Activated CD4-positive, alpha-beta T cell treated with anti-CD3 and anti-CD28 coated beads, Interleukin-2, amount 50 U/mL, for 4 hours (primary cell): Measurements from ENCODE around the gene IFRD2.
A peak's percentile ranks its signal among the peaks of the same experiment; 100 is the strongest.
"Not testable (repeated sequence)": the region's sequence is repeated elsewhere in the genome, so short reads cannot be mapped to it uniquely, and the experiment has no call there.

Experiments used
- DNase-seq, 2 experiments: peaks; one replicate each; pipeline ENCODE4 v3.0.0-alpha.2; 2020

The IFRD2 gene

GRCh38 chr3:50244813-50245212 is 47.4 kb downstream of the IFRD2 start:
- DNase-seq = not testable (repeated sequence)

DNA sequence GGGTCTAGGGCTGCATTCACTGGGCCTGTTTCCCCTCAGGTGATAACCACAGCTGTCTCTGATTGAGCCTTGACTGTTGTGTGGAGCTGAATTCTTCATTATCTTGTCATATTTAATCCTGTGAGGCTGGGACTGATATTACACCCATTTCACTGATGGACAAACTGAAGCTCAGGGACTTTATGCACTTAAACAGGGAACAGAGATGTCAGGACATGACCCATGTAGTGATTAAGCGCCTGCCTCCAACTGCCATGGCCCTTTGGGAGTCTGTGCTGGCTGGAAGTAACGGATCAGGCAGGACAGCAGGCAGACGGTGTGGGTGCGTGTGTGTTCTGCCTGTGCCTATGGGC is 48.7 kb downstream of the IFRD2 start:
- DNase-seq = no peak

DNA sequence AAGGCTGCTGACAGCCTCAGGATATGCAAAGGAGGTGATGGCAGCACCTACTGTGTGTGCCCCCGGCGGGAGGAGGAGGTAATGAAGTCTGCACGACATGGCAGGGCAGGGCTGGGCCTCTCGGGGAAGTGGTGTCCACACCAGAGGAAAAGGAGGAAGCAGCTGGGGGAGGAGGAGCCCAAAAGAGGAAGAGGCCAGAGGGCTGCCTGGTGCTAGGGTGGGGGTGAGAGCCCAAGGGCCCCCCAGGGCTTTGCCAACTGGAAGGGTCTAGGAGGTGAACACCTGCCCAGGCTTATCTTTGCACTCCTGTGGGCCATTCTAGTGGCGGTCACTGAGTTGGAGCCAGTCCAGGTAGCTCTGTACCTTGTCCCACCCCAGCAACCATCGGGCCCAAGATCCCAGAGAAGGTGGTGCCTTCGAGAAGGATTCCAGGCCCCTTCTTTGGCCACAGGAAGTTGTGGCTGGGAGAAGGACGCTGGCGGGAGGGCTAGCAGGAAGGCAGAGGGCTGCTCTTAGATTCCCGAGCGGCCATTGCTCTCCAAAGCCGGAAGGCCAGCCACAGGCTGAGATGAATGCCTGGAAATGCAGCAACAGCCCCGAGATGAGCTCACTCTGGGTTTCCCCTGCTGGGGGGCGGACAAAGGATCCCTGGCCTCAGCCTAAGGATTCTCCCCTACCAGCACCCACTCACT is 49.2 kb downstream of the IFRD2 start:
- peak; percentile 19 to 37 for DNase-seq

DNA sequence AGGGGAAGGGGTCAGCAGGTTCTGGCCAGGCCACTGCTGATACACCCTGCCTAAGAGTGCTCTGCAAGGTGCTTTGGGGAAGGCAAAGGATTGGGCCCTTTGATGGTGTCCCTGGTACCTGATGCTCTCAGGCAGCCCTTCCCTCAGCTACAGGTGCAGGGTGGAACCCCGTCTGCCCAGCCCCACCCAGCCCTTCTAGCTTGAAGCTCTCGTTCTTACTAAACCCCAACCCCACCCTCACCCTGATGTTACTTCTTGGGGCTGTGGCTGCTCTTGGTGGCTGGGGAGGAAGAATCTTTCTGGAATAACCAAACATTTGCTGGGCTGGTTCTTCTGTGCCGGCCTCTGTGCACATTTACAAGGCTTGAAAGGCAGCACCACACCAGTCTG is 49.9 kb downstream of the IFRD2 start:
- DNase-seq = no peak

- DNase-seq = no peak
These were observed 50.4 kb downstream of the IFRD2 start for GRCh38 chr3:50241713-50242380.

DNA sequence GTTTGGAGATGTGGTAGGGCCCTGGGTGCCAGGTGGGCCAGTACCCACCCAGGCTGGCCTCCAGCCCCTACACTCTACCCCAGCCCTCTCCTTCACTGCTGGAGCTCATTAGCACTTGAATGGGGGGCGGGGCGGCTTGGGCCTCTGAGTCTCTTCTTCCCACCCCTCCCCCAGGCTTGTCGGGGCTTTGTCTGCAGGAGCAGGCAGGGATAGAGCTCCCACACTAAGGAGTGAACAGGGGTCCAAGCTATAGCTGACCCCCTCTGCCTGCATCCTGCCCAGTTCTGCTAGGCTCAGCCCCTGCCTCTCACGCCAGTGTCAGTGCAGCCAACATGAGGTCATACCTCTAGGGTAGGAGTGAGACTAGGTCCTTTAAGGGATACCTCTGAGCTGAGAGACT is 51.1 kb downstream of the IFRD2 start:
- no peak for DNase-seq

DNA sequence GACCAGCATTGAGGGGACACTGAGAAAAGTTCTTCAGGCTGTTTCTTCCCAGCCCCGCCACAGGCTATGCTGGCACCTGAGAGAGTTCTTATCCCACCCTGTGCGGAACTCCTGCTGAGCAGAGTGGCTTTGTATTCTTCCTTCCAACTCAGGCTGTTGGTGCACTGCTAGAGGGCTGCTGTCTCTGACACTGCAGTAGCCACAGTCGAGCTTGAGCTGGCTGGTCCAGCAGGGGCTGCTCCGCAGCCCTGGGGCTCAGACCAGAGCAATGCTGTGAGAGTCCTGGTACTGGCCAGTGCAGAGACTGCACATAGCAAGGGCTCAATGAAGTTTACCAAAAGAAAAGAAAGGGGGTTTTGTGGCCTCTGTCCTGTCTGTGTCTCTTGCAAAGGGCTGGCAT is 52.6 kb downstream of the IFRD2 start:
- no peak for DNase-seq

- no peak for DNase-seq
These were observed 53.6 kb downstream of the IFRD2 start for GRCh38 chr3:50238549-50239026.

DNA sequence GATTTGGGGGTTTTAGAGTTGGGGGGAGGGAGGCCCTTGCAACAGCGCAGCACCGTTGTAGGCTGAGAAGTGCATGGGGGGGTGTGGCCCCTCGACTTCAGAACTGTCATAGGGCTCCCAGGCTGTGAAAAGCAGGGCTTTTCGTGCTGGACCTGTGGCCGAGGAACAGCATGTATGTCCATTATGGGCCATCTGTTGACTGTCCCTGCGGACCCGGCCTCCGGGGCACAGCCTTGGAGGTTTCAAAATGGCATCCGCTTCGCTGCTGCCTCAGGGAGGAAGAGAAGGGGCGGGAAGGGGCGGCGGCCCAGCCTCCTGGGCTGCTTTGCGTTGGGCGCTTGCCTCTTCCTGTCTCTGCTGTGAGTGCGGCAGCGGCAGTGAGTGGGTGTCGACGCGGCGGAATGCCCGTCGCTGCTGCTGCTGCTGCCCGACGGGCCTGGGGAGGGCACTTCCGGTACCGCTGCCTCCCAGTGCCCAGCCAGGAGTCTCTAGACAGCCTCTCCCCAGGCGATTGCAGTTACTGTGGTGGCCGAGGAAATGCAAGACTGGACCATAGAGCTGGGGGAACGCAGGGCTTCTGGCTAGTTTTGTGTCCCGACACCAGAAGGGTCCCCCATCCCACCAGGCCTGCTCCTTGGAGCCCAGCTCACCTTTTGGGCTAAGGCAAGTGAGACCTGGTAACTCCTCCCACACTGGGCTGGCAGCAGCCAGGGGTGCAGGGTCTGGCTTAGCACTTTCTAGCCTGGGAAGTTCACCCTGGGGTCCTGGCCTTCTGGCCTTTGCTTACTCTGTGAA is 54.3 kb downstream of the IFRD2 start:
- DNase-seq = peak; percentile 83
